PFSK-1 (cell line): ENCODE data around the gene CXCL16.

ENCODE experiments used
- FOXP2 ChIP-seq: optimal IDR thresholded peaks from 2 replicates; pipeline ENCODE3; 2011; ENCODE audit warnings: borderline replicate concordance, control low read depth, inconsistent platforms; ENCODE audit not compliant: insufficient read depth; ENCODE audit errors: extremely low read length, extremely low read depth
- POLR2AphosphoS5 ChIP-seq: IDR thresholded peaks from 2 replicates; pipeline ENCODE4 v1.6.1; 2012; ENCODE audit warnings: low read depth, mild to moderate bottlenecking, control low read depth, low read length, moderate library complexity
- REST ChIP-seq, 2 experiments: IDR thresholded peaks; 2 replicates each; pipeline versions ENCODE4 v1.6.1 to v1.8.0; 2011 to 2012; ENCODE audit warnings: low read depth in 2 of 2, low read length in 2 of 2, control low read depth in 1 of 2, inconsistent platforms in 1 of 2, mild to moderate bottlenecking in 1 of 2, moderate library complexity in 1 of 2; ENCODE audit not compliant: insufficient read depth in 1 of 2
- SIN3A ChIP-seq: IDR thresholded peaks from 2 replicates; pipeline ENCODE4 v1.6.1; 2012; ENCODE audit warnings: mild to moderate bottlenecking, low read length, moderate library complexity, borderline replicate concordance; ENCODE audit not compliant: insufficient read depth
- TAF1 ChIP-seq: IDR thresholded peaks from 2 replicates; pipeline ENCODE4 v1.6.1; 2012; ENCODE audit warnings: low read length, control low read depth, borderline replicate concordance; ENCODE audit not compliant: insufficient read depth

The CXCL16 gene

GRCh38 chr17:4786106-4786511 is 46.4 kb upstream of the CXCL16 start, which contains the start of gene VMO1:
TSS of gene VMO1 (minus strand) at chr17:4786364. CDS start at chr17:4786352, 12 bp downstream.
- TF ChIP-seq POLR2AphosphoS5 (peak; percentile 60; the same call in 1 of the 2 replicates), TAF1 (0 out of 2 replicates have a peak, but pooled peaks have one; percentile 54), FOXP2 (peak; percentile 63), REST (IDR thresholded peaks at IDR 0.05; ENCODE audit: insufficient read depth in 1 of 2, low read depth in 2 of 2, low read length in 2 of 2) (peak in 1 of 2 experiments; percentile 67; a peak in 1 of 4 replicates), SIN3A (no peak)

- TF ChIP-seq POLR2AphosphoS5 (no peak), TAF1 (no peak), FOXP2 (no peak), SIN3A (no peak), REST (IDR thresholded peaks at IDR 0.05; ENCODE audit: insufficient read depth in 1 of 2, low read depth in 2 of 2, low read length in 2 of 2) (no peak)
Measured at GRCh38 chr17:4785311-4786105, 45.8 kb upstream of the CXCL16 start.

- TF ChIP-seq REST (IDR thresholded peaks at IDR 0.05; ENCODE audit: insufficient read depth in 1 of 2, low read depth in 2 of 2, low read length in 2 of 2) (no peak), SIN3A (no peak), POLR2AphosphoS5 (no peak), TAF1 (no peak), FOXP2 (no peak)
Measured at GRCh38 chr17:4782652-4783051, 42.9 kb upstream of the CXCL16 start.

- TF ChIP-seq TAF1 (no peak), POLR2AphosphoS5 (no peak), FOXP2 (no peak), REST (IDR thresholded peaks at IDR 0.05; ENCODE audit: insufficient read depth in 1 of 2, low read depth in 2 of 2, low read length in 2 of 2) (no peak), SIN3A (no peak)
Measured at GRCh38 chr17:4780325-4780955, 40.7 kb upstream of the CXCL16 start.
